Measurements from ENCODE around the gene DNALI1.

The DNALI1 gene

GRCh38 chr1:37560401-37561132, 3.8 kb downstream of the DNALI1 start:
- no peak for TF ChIP-seq CTCF (conservative IDR thresholded peaks at IDR 0.05; ENCODE audit: low read length)
- peak; percentile 46 for DNase-seq (ENCODE audit: low read depth)
- H3K4me3 ChIP-seq (ENCODE audit: low read length), result no peak overlapping the region

GRCh38 chr1:37561133-37562132, 4.7 kb downstream of the DNALI1 start:
- DNase-seq (ENCODE audit: low read depth), result peak; percentile 46
- TF ChIP-seq CTCF (conservative IDR thresholded peaks at IDR 0.05; ENCODE audit: low read length), result peak; percentile 60

GRCh38 chr1:37562984-37563383, 6.2 kb downstream of the DNALI1 start:
- H3K4me3 ChIP-seq (ENCODE audit: low read length), result no peak overlapping the region
- TF ChIP-seq CTCF (conservative IDR thresholded peaks at IDR 0.05; ENCODE audit: low read length), result no peak
- DNase-seq (ENCODE audit: low read depth), result no peak

More at GRCh38 chr1:37561133-37562132, 4.7 kb downstream of the DNALI1 start:
- H3K4me3 ChIP-seq (ENCODE audit: low read length), result no peak overlapping the region

GRCh38 chr1:37564892-37565291, 8.2 kb downstream of the DNALI1 start:
- TF ChIP-seq CTCF (conservative IDR thresholded peaks at IDR 0.05; ENCODE audit: low read length), result no peak
- DNase-seq (ENCODE audit: low read depth), result no peak
- no peak overlapping the region for H3K4me3 ChIP-seq (ENCODE audit: low read length)

- no peak overlapping the region for H3K4me3 ChIP-seq (ENCODE audit: low read length)
- DNase-seq (ENCODE audit: low read depth), result no peak
- TF ChIP-seq CTCF (conservative IDR thresholded peaks at IDR 0.05; ENCODE audit: low read length), result no peak
These were observed 10.3 kb downstream of the DNALI1 start for GRCh38 chr1:37567023-37567422.

- no peak for TF ChIP-seq CTCF (conservative IDR thresholded peaks at IDR 0.05; ENCODE audit: low read length)
- no peak for DNase-seq (ENCODE audit: low read depth)
- no peak overlapping the region for H3K4me3 ChIP-seq (ENCODE audit: low read length)
These were observed 14.0 kb downstream of the DNALI1 start for GRCh38 chr1:37570528-37571334.

Data from AG10803 (cell line).